Naive thymus-derived CD8-positive, alpha-beta T cell (primary cell): ENCODE results near the gene WNT9B. TPM values are rescaled to one million over a fixed set of nuclear protein-coding genes. Genes with fewer than 3 reads are reported as not detected.
"Not testable (repeated sequence)": the region's sequence is repeated elsewhere in the genome, so short reads cannot be mapped to it uniquely, and the experiment has no call there.

Experiments
- ATAC-seq, 2 donors: fragments of 150-1000 bp; cut with Tn5 transposase in 1 of 2; sonication (Bioruptor Pico), chemical (Tn5 transposase) in 1 of 2; 1 replicate in 1 of 2; 2 replicates in 1 of 2; pipeline ENCODE4 v1.10.0; 2021; ENCODE audit warnings: mild to moderate bottlenecking in 2 of 2, moderate library complexity in 2 of 2
- POLR2A ChIA-PET: fragments of 350-600 bp; sonication (Branson Sonifier 250); formaldehyde crosslinking; loops from one replicate; lab custom pipeline; 2021; ENCODE audit warnings: antibody characterized with exemption; lab: Charles Lee
- DNase-seq, 10 donors: peaks; one replicate each; pipeline versions ENCODE4 v3.0.0 to v3.0.0-alpha.2; 2020 to 2022
- H3K27ac Mint-ChIP-seq, 10 donors: one replicate each; pipeline ENCODE4 v1.8.0; 2020 to 2022; ENCODE audit warnings: mild to moderate bottlenecking in 10 of 10, mixed read lengths in 10 of 10, moderate library complexity in 4 of 10, inconsistent platforms in 1 of 10
- H3K27me3 Mint-ChIP-seq, 5 donors: one replicate each; pipeline ENCODE4 v1.8.0; 2021 to 2022; ENCODE audit warnings: mixed read lengths in 5 of 5
- H3K36me3 Mint-ChIP-seq, 3 donors: one replicate each; pipeline ENCODE4 v1.8.0; 2020 to 2022; ENCODE audit warnings: mixed read lengths in 3 of 3, mild to moderate bottlenecking in 2 of 3, inconsistent platforms in 1 of 3
- H3K4me1 Mint-ChIP-seq, 4 donors: one replicate each; pipeline ENCODE4 v1.8.0; 2021 to 2022; ENCODE audit warnings: mixed read lengths in 4 of 4
- H3K4me3 Mint-ChIP-seq, 10 donors: one replicate each; pipeline ENCODE4 v1.8.0; 2020 to 2022; ENCODE audit warnings: mild to moderate bottlenecking in 10 of 10, mixed read lengths in 10 of 10, moderate library complexity in 6 of 10, inconsistent platforms in 1 of 10
- H3K9me3 Mint-ChIP-seq, 9 donors: one replicate each; pipeline ENCODE4 v1.8.0; 2020 to 2022; ENCODE audit warnings: mixed read lengths in 9 of 9, mild to moderate bottlenecking in 3 of 9, inconsistent platforms in 1 of 9, moderate library complexity in 1 of 9
- polyA plus RNA-seq, 3 donors: library from polyadenylated mRNA; unstranded; fragments of 300-500 nt; fragmentation: Illumina TruSeq; gene quantifications; one replicate each; pipeline ENCODE4 v1.2.3, GENCODE V29; 2021
- total RNA-seq, 8 experiments: library from RNA in 2 of 8; stranded (reverse) in 2 of 8; gene quantifications; one replicate each; pipeline ENCODE4 v1.2.3 and lab custom pipeline; 2021 to 2026

Gene WNT9B
- total and polyA plus RNA-seq, 5 experiments from 2014 or later = not detected

DNA sequence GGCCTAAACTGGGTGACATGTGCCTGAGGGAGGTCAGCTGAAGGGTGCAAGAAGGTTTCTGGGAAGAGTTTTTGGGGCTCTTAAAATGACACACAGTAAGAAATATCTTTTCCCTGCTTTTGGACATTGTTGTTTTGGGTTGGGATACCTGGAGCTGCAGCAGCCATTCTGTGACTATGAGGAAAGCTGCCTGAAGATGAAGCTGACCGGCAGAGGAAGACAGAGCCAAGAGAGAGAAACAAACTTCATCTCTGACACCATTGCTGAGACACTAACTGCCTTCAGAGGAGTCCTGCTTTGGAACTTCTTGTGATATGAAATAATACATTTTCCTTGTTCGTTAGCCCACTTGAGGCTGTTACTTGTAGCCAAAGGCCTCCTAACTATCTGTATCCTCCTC, 24.1 kb upstream of the WNT9B start:
- Mint-ChIP-seq H3K36me3 (peaks cover 0 to 2% (median 0%) of the 10 kb centered on the region in 3 donors), H3K4me3 (no peak overlapping the region), H3K4me1 (peaks cover 0 to 5% (median 0%) of the 10 kb centered on the region in 4 donors), H3K27ac (no peak overlapping the region), H3K27me3 (peaks cover 0 to 50% (median 22%) of the 10 kb centered on the region in 5 donors), H3K9me3 (peaks cover 0 to 2% (median 0%) of the 10 kb centered on the region in 9 donors)
- POLR2A ChIA-PET = no interaction called here
- ATAC-seq = no peak
- DNase-seq = no peak

DNA sequence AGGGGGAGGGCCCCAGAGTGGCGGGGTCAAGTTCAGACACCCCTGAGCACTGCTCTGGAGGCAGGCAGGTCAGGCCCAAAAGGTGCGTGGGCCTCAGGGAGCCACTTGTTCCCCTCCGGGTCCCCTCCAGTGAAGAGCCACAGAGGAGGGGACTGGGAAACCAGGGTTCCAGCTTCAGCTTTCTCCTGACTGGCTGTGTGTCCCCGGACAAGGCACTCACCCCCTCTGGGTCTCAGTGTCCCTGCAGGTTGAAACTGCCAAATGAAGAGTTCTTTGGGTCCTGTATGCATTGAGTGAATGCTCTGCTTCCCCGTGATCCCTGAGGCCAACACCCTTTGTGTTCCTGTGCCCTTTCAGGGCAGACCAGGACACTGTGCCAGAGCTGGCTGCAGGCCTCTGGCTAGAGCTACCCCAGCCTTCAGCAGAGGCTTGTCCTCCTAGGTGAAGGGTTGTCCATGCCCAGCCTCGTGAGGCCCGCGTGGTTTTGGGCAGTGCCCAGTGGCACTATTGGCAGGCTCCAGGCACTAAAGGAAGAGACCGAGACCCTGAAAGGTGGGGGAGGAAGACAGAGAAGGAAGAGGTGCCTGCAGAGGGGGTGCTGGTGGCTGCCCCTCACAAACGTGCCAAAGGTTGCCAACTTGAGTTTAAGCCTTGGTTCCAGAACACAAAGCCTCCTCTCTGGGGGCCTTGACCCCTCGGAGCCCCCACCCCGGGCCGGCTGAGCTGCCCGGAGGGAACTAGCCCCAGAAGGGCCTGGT, 19.6 kb upstream of the WNT9B start:
- DNase-seq (peak in 1 of 10 donors; percentile 56), ATAC-seq (no peak)
- Mint-ChIP-seq H3K27me3 (peaks cover 0 to 43% (median 14%) of the 10 kb centered on the region in 5 donors), H3K36me3 (peaks cover 0 to 2% (median 0%) of the 10 kb centered on the region in 3 donors), H3K4me1 (peaks cover 0 to 8% (median 2%) of the 10 kb centered on the region in 4 donors), H3K4me3 (peak overlapping the region in 1 of 10 donors; percentile 33), H3K9me3 (peaks cover 0 to 2% (median 0%) of the 10 kb centered on the region in 9 donors), H3K27ac (no peak overlapping the region)
- POLR2A ChIA-PET = no interaction called here

DNA sequence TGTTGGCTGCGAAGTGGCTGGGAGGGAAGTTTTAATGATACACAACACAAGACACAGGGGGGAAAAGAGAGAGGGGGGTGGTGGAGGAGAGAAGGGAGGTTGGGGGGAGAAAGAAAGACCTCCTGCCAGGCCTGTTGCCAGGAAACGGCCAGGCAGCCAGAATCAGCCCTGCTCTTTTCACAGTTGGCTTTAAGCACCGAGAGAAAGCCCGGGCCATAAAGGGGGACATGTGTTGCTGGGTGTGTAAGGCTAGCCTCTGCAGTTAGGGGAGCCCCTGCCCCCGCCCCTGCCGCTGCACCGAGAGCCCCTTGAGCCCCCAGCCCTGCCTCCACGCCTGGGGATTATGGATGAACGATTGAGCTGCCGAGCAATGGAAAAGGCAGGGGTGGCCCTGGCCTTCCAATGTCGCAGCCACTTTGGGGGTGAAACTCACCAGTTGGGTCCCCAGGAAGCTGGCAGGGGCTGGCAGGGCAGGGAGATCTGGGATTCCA, 19.0 kb upstream of the WNT9B start:
- Mint-ChIP-seq H3K36me3 (no peaks in the 10 kb centered on the region), H3K4me3 (no peak overlapping the region), H3K27ac (no peak overlapping the region), H3K4me1 (peaks cover 0 to 8% (median 2%) of the 10 kb centered on the region in 4 donors), H3K27me3 (peaks cover 0 to 44% (median 12%) of the 10 kb centered on the region in 5 donors), H3K9me3 (peaks cover 0 to 2% (median 0%) of the 10 kb centered on the region in 9 donors)
- ATAC-seq (no peak), DNase-seq (peak in 1 of 10 donors; percentile 31)
- POLR2A ChIA-PET = no interaction called here

DNA sequence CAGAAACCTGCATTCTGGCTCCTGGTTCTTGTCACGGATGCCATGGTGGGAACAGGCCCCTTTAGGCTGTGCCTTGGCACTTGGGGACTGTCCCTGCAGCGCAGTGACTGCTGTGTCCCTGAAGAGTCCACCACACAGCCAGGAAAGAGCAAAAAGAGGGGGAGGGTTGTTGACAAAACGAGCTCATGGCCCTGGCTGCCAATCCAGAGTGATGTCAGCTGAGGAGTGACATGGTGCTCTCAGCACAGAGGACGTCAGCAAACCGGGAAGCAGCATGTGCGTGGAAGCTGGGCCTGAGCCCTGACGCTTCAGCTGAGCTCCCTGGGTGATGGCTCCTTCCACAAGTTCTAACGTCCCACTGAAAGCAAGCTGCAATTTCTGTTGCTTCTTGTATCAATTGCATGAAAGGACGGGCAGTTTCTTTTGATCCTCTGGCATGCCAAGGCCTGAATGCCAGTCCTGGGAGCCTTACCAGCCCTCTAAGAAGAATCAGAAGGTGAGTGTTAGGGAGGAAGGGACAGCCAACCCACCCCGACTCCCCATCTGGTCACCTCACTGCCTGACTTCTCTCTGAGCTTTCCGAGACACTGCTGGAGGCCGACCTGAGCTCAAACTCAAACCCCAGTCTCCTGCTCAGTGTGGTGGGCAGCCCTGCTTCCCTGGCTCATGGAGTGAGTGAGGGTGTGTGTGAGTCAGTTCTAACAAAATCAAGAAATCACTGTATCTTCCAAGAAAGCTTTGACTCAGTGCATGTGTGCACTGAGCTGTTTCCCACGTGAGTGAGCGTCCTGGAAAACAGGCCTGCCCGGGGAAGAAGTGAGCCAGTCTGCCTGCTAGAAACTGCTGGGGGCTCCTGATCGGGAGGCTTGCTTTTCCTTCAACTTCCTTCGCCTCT, 18.2 kb upstream of the WNT9B start:
- H3K9me3 Mint-ChIP-seq = peaks cover 0 to 2% (median 0%) of the 10 kb centered on the region in 9 donors
- H3K27ac Mint-ChIP-seq = peak overlapping the region in 4 of 10 donors; percentile 40 to 71 (median 44)
- peaks cover 0 to 8% (median 2%) of the 10 kb centered on the region in 4 donors for H3K4me1 Mint-ChIP-seq
- no peaks in the 10 kb centered on the region for H3K36me3 Mint-ChIP-seq
- no peak for ATAC-seq
- peak in 1 of 10 donors; percentile 49 for DNase-seq
- H3K27me3 Mint-ChIP-seq = peaks cover 0 to 45% (median 17%) of the 10 kb centered on the region in 5 donors
- no peak overlapping the region for H3K4me3 Mint-ChIP-seq
- POLR2A ChIA-PET = no interaction called here

DNA sequence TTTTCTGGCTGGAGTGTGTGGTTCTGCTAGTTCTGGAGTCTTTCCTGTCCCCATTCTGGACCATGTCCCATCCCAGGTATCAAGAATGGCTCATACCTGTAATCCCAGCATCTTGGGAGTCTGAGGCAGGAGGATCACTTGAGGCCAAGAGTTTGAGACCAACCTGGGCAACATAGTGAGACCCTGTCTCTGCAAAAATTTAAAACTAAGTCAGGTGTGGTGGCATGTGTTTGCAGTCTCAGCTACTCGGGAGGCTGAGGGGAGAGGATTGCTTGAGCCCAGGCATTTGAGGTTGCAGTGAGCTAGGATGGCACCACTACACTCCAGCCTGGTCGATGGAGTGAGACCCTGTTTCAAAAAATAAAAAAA, 17.6 kb upstream of the WNT9B start:
- Mint-ChIP-seq H3K27ac (peak overlapping the region in 3 of 10 donors; percentile 40 to 46 (median 43)), H3K9me3 (peaks cover 0 to 2% (median 0%) of the 10 kb centered on the region in 9 donors), H3K27me3 (peaks cover 0 to 42% (median 16%) of the 10 kb centered on the region in 5 donors), H3K4me3 (no peak overlapping the region), H3K4me1 (peaks cover 0 to 8% (median 2%) of the 10 kb centered on the region in 4 donors), H3K36me3 (no peaks in the 10 kb centered on the region)
- POLR2A ChIA-PET = no interaction called here
- ATAC-seq = no peak
- DNase-seq = no peak

GRCh38 chr17:46834846-46835245, 16.5 kb upstream of the WNT9B start:
- no peak overlapping the region for H3K27ac Mint-ChIP-seq
- H3K4me3 Mint-ChIP-seq = peak overlapping the region in 1 of 10 donors; percentile 12
- H3K36me3 Mint-ChIP-seq = no peaks in the 10 kb centered on the region
- H3K27me3 Mint-ChIP-seq = peaks cover 3 to 45% (median 17%) of the 10 kb centered on the region in 5 donors
- no peak for DNase-seq
- no peak for ATAC-seq
- H3K9me3 Mint-ChIP-seq = peaks cover 0 to 3% (median 0%) of the 10 kb centered on the region in 9 donors
- POLR2A ChIA-PET = no interaction called here
- peaks cover 0 to 8% (median 2%) of the 10 kb centered on the region in 4 donors for H3K4me1 Mint-ChIP-seq

GRCh38 chr17:46836500-46836899, 14.9 kb upstream of the WNT9B start:
- Mint-ChIP-seq H3K9me3 (peaks cover 0 to 6% (median 0%) of the 10 kb centered on the region in 9 donors), H3K4me1 (peaks cover 0 to 8% (median 6%) of the 10 kb centered on the region in 4 donors), H3K36me3 (no peaks in the 10 kb centered on the region), H3K27me3 (peaks cover 11 to 47% (median 23%) of the 10 kb centered on the region in 5 donors), H3K27ac (peak overlapping the region in 1 of 10 donors; percentile 95), H3K4me3 (no peak overlapping the region)
- POLR2A ChIA-PET = interaction anchor here (0.6 kb wide), 1 partner anchor 23 kb away, joined by 4 read pairs; no protein-coding TSS in a partner anchor
- DNase-seq (no peak), ATAC-seq (no peak)

DNA sequence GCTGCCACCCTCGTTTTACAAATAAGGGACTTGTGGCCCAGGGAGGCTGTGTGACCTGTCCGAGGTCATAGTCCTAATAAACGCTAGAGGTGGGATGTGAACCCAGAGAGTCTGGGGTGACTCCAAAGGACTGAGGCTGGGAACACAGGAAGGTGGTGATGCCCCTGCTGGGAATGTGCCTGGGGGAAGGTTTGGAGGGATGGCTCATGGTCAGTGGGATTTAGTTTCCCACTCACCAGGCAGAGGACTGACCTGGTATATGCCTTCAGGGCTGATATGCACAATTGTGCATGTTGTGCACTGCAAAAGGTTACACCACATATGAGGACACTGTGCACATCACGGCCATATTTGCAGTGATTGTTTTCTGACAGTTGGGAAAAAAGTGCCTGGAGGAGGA, 13.9 kb upstream of the WNT9B start:
- Mint-ChIP-seq H3K27me3 (peaks cover 12 to 47% (median 23%) of the 10 kb centered on the region in 5 donors), H3K4me1 (peaks cover 0 to 8% (median 6%) of the 10 kb centered on the region in 4 donors), H3K36me3 (peaks cover 0 to under 1% (median 0%) of the 10 kb centered on the region in 3 donors), H3K9me3 (peaks cover 0 to 8% (median 1%) of the 10 kb centered on the region in 9 donors), H3K27ac (no peak overlapping the region), H3K4me3 (no peak overlapping the region)
- peak in 1 of 10 donors; percentile 26 for DNase-seq
- POLR2A ChIA-PET = no interaction called here
- no peak for ATAC-seq

DNA sequence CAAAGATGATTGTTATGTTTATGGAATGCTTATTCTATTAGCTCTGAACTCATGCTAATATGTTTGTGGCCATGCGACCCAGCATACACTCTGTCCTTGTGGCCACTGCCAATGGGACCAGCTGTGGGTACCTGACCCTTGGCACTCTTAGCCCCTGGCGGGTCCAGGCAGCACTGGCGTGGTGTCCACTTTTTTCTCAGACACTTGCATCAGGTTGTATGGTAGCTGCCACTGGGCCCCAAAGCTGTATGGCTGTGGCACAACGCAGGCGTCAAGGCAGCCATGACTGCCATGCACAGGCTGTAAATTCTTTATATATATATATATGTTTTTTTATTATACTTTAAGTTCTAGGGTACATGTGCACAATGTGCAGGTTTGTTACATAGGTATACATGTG, 12.2 kb upstream of the WNT9B start:
- ATAC-seq (no peak), DNase-seq (peak in 1 of 10 donors; percentile 49)
- Mint-ChIP-seq H3K36me3 (peaks cover 0 to 12% (median 3%) of the 10 kb centered on the region in 3 donors), H3K27ac (no peak overlapping the region), H3K4me3 (no peak overlapping the region), H3K4me1 (peaks cover 0 to 8% (median 6%) of the 10 kb centered on the region in 4 donors), H3K27me3 (peaks cover 19 to 60% (median 35%) of the 10 kb centered on the region in 5 donors), H3K9me3 (peaks cover 0 to 21% (median 13%) of the 10 kb centered on the region in 9 donors)
- POLR2A ChIA-PET = no interaction called here

DNA sequence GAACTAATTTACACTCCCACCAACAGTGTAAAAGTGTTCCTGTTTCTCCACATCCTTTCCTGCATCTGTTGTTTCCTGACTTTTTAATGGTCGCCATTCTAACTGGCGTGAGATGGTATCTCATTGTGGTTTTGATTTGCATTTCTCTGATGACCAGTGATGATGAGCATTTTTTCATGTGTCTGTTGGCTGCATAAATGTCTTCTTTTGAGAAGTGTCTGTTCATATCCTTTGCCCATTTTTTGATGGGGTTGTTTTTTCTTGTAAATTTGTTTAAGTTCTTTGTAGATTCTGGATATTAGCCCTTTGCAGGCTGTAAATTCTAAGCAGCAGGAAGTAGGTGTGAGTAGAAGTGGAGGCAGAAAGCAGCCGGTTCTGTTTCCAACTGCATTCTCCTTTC, 10.8 kb upstream of the WNT9B start:
- peaks cover 0 to 23% (median 14%) of the 10 kb centered on the region in 9 donors for H3K9me3 Mint-ChIP-seq
- peaks cover 19 to 59% (median 39%) of the 10 kb centered on the region in 5 donors for H3K27me3 Mint-ChIP-seq
- POLR2A ChIA-PET, H3K4me3 Mint-ChIP-seq, ATAC-seq, DNase-seq, H3K27ac Mint-ChIP-seq: not testable (repeated sequence)
- H3K36me3 Mint-ChIP-seq = peaks cover 0 to 12% (median 3%) of the 10 kb centered on the region in 3 donors
- peaks cover 0 to 11% (median 8%) of the 10 kb centered on the region in 4 donors for H3K4me1 Mint-ChIP-seq

DNA sequence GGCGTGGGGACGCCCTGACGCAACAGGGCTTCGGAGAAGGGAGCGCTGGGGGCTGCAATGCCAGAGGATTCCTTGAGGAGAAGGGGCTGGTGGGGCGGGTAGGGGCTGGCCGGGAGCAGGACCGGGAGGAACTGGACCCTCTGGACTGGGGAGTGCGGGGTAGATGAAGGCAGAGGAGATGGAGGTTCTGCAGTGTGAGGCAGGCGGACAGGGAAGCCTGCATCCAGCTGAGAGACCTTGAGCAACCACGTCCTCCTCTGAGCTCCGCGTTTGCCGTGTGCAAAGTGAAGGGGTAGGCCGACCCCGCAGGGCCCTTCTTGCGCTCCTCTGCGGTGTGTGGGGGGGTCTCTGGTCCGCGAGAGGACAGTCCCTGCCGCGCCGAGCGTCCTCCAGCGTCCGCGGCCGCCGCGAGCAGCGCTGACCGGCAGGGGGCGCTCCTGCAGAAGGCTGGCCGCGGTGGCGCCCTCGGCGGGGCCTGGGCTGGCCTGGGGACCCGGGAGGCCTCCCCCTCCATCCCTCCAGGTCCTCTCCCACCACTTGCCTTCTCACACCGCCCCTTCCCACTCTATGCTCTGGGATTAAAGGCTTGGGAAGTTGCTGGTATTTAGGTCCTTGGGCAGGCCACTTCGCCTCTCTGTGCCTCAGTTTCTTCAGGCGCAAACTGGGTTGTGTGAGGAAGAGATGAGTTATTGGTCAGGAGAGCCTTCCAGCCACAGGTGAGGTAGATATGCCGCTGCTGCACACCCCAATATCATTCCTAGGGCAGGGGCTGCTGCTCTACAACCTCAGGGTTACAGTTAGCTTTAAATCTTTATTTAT, 9.6 kb upstream of the WNT9B start:
- POLR2A ChIA-PET = no interaction called here
- H3K4me3 Mint-ChIP-seq = peak overlapping the region in 3 of 10 donors; percentile 13 to 51 (median 48)
- H3K4me1 Mint-ChIP-seq = peaks cover 0 to 7% (median 3%) of the 10 kb centered on the region in 4 donors
- peak in 4 of 10 donors; percentile 13 to 52 (median 40) for DNase-seq
- H3K27me3 Mint-ChIP-seq = peaks cover 23 to 60% (median 46%) of the 10 kb centered on the region in 5 donors
- no peak overlapping the region for H3K27ac Mint-ChIP-seq
- peak; percentile 42 to 60 for ATAC-seq
- H3K36me3 Mint-ChIP-seq = peaks cover 0 to 12% (median 3%) of the 10 kb centered on the region in 3 donors
- H3K9me3 Mint-ChIP-seq = peaks cover 0 to 23% (median 14%) of the 10 kb centered on the region in 9 donors
